Activated gamma-delta T cell treated with Interleukin-2 at 50 U/mL for 16 hours (primary cell): ENCODE results near the gene OR4C46.
"Not testable (repeated sequence)": the region's sequence is repeated elsewhere in the genome, so short reads cannot be mapped to it uniquely, and the experiment has no call there.

Experiments
- DNase-seq: peaks from one replicate; pipeline ENCODE4 v3.0.0-alpha.2; 2020

The OR4C46 gene

DNA sequence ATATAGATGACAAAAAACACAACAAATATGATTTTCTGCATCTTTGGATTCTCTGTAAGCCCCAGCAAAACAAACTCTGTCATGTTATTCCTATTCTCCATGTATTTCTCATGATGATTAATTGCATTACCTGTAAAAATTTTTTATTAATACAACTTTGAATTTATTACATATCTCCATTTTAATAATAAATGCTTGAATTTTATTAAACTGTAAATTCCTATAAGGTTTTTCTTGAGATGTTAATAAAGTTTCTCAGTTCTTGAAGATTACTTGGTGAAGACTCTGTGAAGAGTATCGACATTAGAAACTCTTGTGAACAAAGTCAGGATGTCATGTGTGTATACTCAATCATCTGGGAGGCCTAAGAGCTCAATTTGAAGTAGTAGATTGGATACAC is at the start of gene OR4C46:
TSS of gene OR4C46 (minus strand) at position 101 of the 400 bp plus-strand sequence. CDS start at position 101, 0 bp downstream.
- no peak for DNase-seq

DNA sequence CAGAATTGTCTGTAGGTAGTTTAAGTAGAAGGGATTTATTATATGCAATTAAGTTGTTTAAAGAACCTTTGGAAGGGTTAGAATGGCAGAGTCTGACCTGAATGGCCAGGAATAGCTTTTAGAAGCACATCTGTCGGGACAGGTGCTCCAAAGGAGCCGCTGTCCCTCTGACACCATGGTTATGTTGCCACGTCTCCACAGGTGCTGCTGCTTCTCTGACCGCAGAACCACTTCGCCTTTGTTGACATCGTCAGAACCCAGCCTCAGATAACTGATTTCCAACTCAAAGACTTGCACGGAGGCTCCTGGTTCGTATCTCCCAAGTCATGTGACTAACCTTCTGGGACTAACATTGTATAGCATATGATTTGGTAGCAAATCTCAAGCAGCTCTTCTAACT is 41.8 kb upstream of the OR4C46 start:
- DNase-seq = not testable (repeated sequence)

DNA sequence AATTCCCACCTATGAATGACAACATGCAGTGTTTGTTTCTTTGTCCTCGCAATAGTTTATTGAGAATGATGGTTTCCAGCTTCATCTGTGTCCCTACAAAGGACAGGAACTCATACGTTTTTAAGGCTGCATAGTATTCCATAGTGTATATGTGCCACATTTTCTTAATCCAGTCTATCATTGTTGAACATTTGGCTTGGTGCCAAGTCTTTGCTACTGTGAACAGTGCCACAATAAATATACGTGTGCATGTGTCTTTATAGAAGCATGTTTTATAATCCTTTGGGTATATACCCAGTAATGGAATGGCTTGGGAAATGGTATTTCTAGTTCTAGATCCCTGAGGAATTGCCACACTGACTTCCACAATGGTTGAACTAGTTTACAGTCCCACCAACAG is 42.4 kb downstream of the OR4C46 start:
- not testable (repeated sequence) for DNase-seq

DNA sequence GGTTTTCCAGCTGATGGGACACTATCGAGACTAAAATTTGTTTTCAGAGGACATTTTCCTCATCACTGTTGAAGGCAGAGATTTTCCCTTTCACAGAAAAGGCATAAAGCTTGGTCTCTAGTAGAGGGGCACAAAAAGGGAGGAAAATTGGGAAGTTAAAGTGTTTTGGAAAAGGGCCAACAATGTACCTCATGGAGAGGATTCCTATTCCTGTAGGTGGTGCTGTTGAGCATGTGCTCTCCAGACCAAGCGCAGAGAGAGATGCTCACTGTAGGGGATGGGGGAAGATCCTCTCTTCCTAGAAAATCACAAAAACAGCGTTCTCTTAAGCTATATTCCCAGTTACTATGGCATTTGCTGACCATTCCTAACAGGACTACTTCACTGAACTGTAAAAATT is 44.9 kb downstream of the OR4C46 start:
- DNase-seq = no peak

DNA sequence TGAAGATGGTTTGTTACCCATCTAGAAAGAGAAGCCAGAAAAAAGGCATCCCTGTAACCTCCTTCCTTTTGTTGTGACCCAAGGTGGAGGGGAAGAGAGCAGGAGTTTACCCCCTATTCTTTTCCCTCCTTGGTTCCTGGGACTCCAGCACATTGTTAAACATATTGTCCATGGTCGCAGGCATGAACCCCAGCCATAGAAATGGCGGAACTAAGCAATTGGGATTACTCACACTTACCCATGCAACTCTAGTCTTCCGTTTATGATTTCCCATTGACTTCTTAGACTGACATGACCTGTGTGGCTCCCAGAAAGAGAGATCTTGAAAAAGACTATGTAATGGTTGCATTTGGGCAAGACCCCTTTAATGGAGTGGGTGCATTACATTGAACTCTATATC is 45.4 kb downstream of the OR4C46 start:
- no peak for DNase-seq
